K562 (cell line): Measurements from ENCODE around the gene CDC6. TPM values are rescaled to one million over a fixed set of nuclear protein-coding genes. Genes with fewer than 3 reads are reported as not detected.

Source experiments
- ATAC-seq: fragments of 200-7000 bp; cut with Tn5 transposase; 3 replicates; pipeline ENCODE4 v1.9.1; 2020; ENCODE audit warnings: moderate library complexity
- BruUV-seq: library from RNA; stranded (reverse); fragments of 400-500 nt; replicated peaks from 2 replicates; lab custom pipeline; 2021; lab: Mats Ljungman, UMichigan
- CTCF ChIA-PET: fragments of 300-600 bp; formaldehyde crosslinking; extraction: SDS; loops from one replicate; lab custom pipeline; 2021; ENCODE audit warnings: low intra/inter-chr PET ratio; lab: Yijun Ruan, JAX
- POLR2A ChIA-PET: fragments of 300-600, 350-650 bp; sonication (Branson Sonifier 250); formaldehyde crosslinking; extraction: SDS; loops from one replicate; lab custom pipeline; 2021; ENCODE audit warnings: antibody characterized with exemption, inconsistent platforms; lab: Yijun Ruan, JAX
- DNase-seq, 4 experiments: peaks; one replicate each; pipeline versions ENCODE4 v3.0.0 to v3.0.0-alpha.2; 2011 to 2018; ENCODE audit warnings: low spot score in 3 of 4, mixed read lengths in 3 of 4; ENCODE audit errors: extremely low read depth in 1 of 4
- FAIRE-seq: peaks from 2 replicates; lab custom pipeline; 2011; peaks lifted over from hg19 to GRCh38; lab: Jason Lieb, UNC
- H2AFZ ChIP-seq: 2 replicates; pipeline ENCODE4 v1.6.0; 2011; ENCODE audit warnings: low read depth, low read length, control low read depth, inconsistent platforms
- H3K27ac ChIP-seq: fragments of 200-600 bp; 3 replicates; pipeline ENCODE4 v1.8.0; 2011; ENCODE audit warnings: low read depth, mild to moderate bottlenecking, control low read depth, inconsistent platforms, low read length, moderate library complexity, mixed read lengths; ENCODE audit errors: extremely low read depth
- H3K27me3 ChIP-seq, 2 experiments: fragments of 300-600 bp in 1 of 2; 2 replicates in 1 of 2; 3 replicates in 1 of 2; pipeline versions ENCODE4 v1.6.0 to v1.8.0; 2011; ENCODE audit warnings: inconsistent platforms in 2 of 2, low read length in 2 of 2, mild to moderate bottlenecking in 1 of 2, mixed read lengths in 1 of 2, moderate library complexity in 1 of 2; ENCODE audit not compliant: control insufficient read depth in 2 of 2, insufficient read depth in 2 of 2
- H3K36me3 ChIP-seq: fragments of 300-600 bp; 3 replicates; pipeline ENCODE4 v1.8.0; 2011; ENCODE audit warnings: mild to moderate bottlenecking, low read length, inconsistent platforms; ENCODE audit not compliant: control insufficient read depth, insufficient read depth
- H3K4me1 ChIP-seq, 2 experiments: fragments of 200-600 bp in 1 of 2; replicated peaks in 1 of 2; 2 replicates in 1 of 2; 3 replicates in 1 of 2; pipeline versions ENCODE4 v1.5.1 to v1.8.0; 2011; ENCODE audit warnings: inconsistent platforms in 2 of 2, low read length in 2 of 2, mild to moderate bottlenecking in 1 of 2, mixed read lengths in 1 of 2, moderate library complexity in 1 of 2; ENCODE audit not compliant: control insufficient read depth in 2 of 2, insufficient read depth in 2 of 2
- H3K4me2 ChIP-seq: 2 replicates; pipeline ENCODE4 v1.6.1; 2011; ENCODE audit warnings: low read length, control low read depth, inconsistent platforms, mixed read lengths; ENCODE audit not compliant: insufficient read depth
- H3K4me3 ChIP-seq: fragments of 200-600 bp; sonication (generic), shearing (Covaris generic); 2 replicates; pipeline ENCODE4 v1.5.1; 2016; ENCODE audit warnings: control low read depth, inconsistent platforms
- H3K79me2 ChIP-seq: fragments of 200-600 bp; 3 replicates; pipeline ENCODE4 v1.8.0; 2011; ENCODE audit warnings: low read length, inconsistent platforms; ENCODE audit not compliant: control insufficient read depth, insufficient read depth
- H3K9ac ChIP-seq, 2 experiments: 2 replicates each; pipeline versions ENCODE4 v1.6.0 to v1.6.1; 2011; ENCODE audit warnings: low read depth in 2 of 2, low read length in 2 of 2, control low read depth in 1 of 2, inconsistent platforms in 1 of 2, mild to moderate bottlenecking in 1 of 2, mixed read lengths in 1 of 2; ENCODE audit not compliant: insufficient read depth in 1 of 2
- H3K9me1 ChIP-seq: one replicate; pipeline ENCODE4 v1.6.0; 2011; ENCODE audit warnings: inconsistent platforms, mild to moderate bottlenecking, low read length, moderate library complexity; ENCODE audit not compliant: control insufficient read depth, insufficient read depth
- H3K9me3 ChIP-seq: replicated peaks from 2 replicates; pipeline ENCODE4 v1.5.1; 2011; ENCODE audit warnings: low read depth, low read length, inconsistent platforms; ENCODE audit not compliant: control insufficient read depth, insufficient read depth
- H4K20me1 ChIP-seq: replicated peaks from 2 replicates; pipeline ENCODE4 v1.6.1; 2011; ENCODE audit warnings: low read length, inconsistent platforms, mixed read lengths; ENCODE audit not compliant: control insufficient read depth, insufficient read depth
- CAMTA2 ChIP-seq: fragments of 250-450 bp; sonication (Bioruptor Pico); conservative IDR thresholded peaks from 2 replicates; pipeline ENCODE4 v1.5.1; 2022
- CCNT2 ChIP-seq: IDR thresholded peaks from 2 replicates; pipeline ENCODE4 v1.6.1; 2011; ENCODE audit warnings: borderline replicate concordance, low read depth, mild to moderate bottlenecking, moderate library complexity, mixed read lengths, low read length; ENCODE audit not compliant: insufficient read length; ENCODE audit errors: extremely low read depth
- FIP1L1 ChIP-seq: fragments of 200-400 bp; formaldehyde crosslinking; IDR thresholded peaks from 2 replicates; pipeline ENCODE4 v1.6.1; 2018; ENCODE audit warnings: mild to moderate bottlenecking, low read depth, low read length; ENCODE audit not compliant: poor library complexity, severe bottlenecking
- MTA2 ChIP-seq: fragments of 450-650 bp; IDR thresholded peaks from 2 replicates; pipeline ENCODE4 v1.6.1; 2016; ENCODE audit warnings: low read depth
- NCOR1 ChIP-seq: fragments of 450-650 bp; IDR thresholded peaks from 2 replicates; pipeline ENCODE4 v1.6.1; 2016; ENCODE audit warnings: mild to moderate bottlenecking, moderate library complexity
- RBFOX2 ChIP-seq: fragments of 200-400 bp; formaldehyde crosslinking; IDR thresholded peaks from 2 replicates; pipeline ENCODE4 v1.6.1; 2017; ENCODE audit warnings: low read depth, mild to moderate bottlenecking, low read length, moderate library complexity
- SRSF9 ChIP-seq: fragments of 200-400 bp; formaldehyde crosslinking; IDR thresholded peaks from 2 replicates; pipeline ENCODE4 v1.6.1; 2017; ENCODE audit warnings: low read depth, low read length, borderline replicate concordance
- ZNF12 ChIP-seq: sonication (generic); formaldehyde crosslinking; IDR thresholded peaks from 2 replicates; pipeline ENCODE4 v1.4.0; 2020; ENCODE audit warnings: mild to moderate bottlenecking, missing genetic modification reagents
- WGBS: fragments of 100-300 bp; shearing (Covaris generic); methylation state at CpG from one replicate; pipeline ENCODE4 v1.1.6; 2016; ENCODE audit warnings: low coverage, mixed read lengths; ENCODE audit not compliant: insufficient coverage; ENCODE audit errors: missing lambda C conversion rate; 5-methylcytosine and 5-hydroxymethylcytosine counted together
- in situ Hi-C: fragments of 300-500 bp; cut with MboI; formaldehyde crosslinking; loops from 4 replicates; pipeline ENCODE4 v1.15.0; 2018; ENCODE audit warnings: inconsistent platforms, mixed read lengths
- intact Hi-C: fragments of 100-400 bp; cut with micrococcal nuclease; formaldehyde crosslinking; loops from 2 replicates; pipeline ENCODE4 v1.14.2; 2022
- polyA plus RNA-seq, 8 experiments: library from polyadenylated mRNA; depleted of rRNA in 4 of 8; stranded (reverse) in 5 of 8; unstranded in 3 of 8; fragments of >200 nt; fragmentation: Nextera tagmentation in 2 of 8; fragmentation: Illumina TruSeq in 1 of 8; extraction: Ambion mirVana in 2 of 8; extraction: Trizol in 1 of 8; gene quantifications; 2 replicates each; pipeline versions ENCODE4 v1.2.1 to v1.2.3, GENCODE V29; 2011 to 2014; ENCODE audit warnings: inconsistent platforms in 1 of 8, missing spikeins in 1 of 8
- total RNA-seq, 7 experiments: library from RNA; depleted of rRNA in 6 of 7; stranded (reverse); fragments of >200 nt in 6 of 7; fragmentation: Illumina TruSeq in 2 of 7; extraction: Trizol in 2 of 7; gene quantifications; 2 replicates each; pipeline versions ENCODE4 v1.2.1 to v1.2.3, GENCODE V29; 2011 to 2021; ENCODE audit warnings: low replicate concordance in 1 of 7
- TF ChIP-seq, protein P1 (sequence below): fragments of 250-450 bp; sonication (Bioruptor Pico); IDR thresholded peaks from 2 replicates; pipeline ENCODE4 v1.5.0; 2020; ENCODE audit warnings: mild to moderate bottlenecking
- TF ChIP-seq, protein P2 (sequence below), 2 experiments: fragments of 450-650 bp in 1 of 2; sonication (generic) in 1 of 2; formaldehyde crosslinking; conservative IDR thresholded peaks; 2 replicates each; pipeline versions ENCODE4 v1.4.0 to v1.8.1; 2020 to 2022; ENCODE audit warnings: mild to moderate bottlenecking in 1 of 2, missing genetic modification reagents in 1 of 2

Gene CDC6
- total and polyA plus RNA-seq, 9 of the 15 experiments (the other 6 are each of a cell fraction or from before 2014, with no cell fraction given) = 29.6 to 141 (median 106) TPM

DNA sequence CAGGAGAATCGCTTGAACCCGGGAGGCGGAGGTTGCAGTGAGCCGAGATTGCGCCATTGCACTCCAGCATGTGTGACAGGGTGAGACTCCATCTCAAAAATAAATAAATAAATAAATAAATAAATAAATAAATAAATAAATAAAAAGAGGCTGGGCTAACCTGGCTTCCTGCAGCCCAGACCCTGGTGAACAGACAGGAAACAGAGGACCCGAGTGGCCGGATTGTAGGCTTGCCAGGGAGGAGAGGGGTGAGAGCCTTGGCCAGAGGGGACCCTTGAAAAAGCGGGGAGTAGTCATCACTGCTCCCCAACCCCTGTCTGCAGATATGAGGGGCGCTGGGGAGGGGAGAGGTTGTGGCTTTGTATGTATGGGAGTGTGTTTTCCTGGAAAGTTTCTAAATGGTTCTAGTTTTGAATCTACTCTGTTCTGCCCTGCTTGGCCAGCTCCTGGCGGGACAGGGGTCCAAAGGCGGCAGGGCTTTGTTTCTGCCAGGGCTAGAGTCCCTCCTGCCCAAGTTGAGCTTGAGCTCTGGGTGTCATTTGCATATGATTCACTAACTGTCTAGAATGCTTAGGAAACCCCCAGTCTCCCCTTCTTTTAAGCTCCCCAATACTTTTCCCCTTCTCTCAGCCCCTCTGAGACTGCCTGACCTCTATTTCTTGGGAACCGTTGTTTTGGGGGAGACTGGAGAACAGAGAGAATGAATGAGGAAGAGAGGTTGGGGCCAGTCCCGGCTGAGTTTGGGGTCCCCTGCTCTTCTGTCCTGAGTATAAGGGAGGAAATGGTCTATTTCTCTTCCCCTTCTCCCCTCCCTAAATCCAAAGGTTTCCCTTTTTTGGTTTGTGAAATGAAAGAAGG lies 37.7 kb downstream of the CDC6 start:
- H3K4me2 ChIP-seq = no peak overlapping the region
- no peak for DNase-seq
- peaks cover 37 to 63% of the 10 kb centered on the region in 2 experiments for H3K4me1 ChIP-seq
- H3K9me3 ChIP-seq = no peaks in the 10 kb centered on the region
- H3K36me3 ChIP-seq = peaks cover under 1% of the 10 kb centered on the region; the same call in 1 of the 3 replicates
- FAIRE-seq = no peak
- H3K9me1 ChIP-seq = peaks cover 6% of the 10 kb centered on the region
- H4K20me1 ChIP-seq = peaks cover 10% of the 10 kb centered on the region
- H3K9ac ChIP-seq = peak overlapping the region in 1 of 2 experiments; percentile 50; a peak in 1 of 4 replicates
- in situ Hi-C loops = no loop called here
- intact Hi-C loops = no loop called here
- H3K4me3 ChIP-seq = no peak overlapping the region
- TF ChIP-seq SRSF9 = no peak
- TF ChIP-seq, protein P1, sequence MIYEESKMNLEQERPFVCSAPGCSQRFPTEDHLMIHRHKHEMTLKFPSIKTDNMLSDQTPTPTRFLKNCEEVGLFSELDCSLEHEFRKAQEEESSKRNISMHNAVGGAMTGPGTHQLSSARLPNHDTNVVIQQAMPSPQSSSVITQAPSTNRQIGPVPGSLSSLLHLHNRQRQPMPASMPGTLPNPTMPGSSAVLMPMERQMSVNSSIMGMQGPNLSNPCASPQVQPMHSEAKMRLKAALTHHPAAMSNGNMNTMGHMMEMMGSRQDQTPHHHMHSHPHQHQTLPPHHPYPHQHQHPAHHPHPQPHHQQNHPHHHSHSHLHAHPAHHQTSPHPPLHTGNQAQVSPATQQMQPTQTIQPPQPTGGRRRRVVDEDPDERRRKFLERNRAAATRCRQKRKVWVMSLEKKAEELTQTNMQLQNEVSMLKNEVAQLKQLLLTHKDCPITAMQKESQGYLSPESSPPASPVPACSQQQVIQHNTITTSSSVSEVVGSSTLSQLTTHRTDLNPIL = no peak
- TF ChIP-seq FIP1L1 = no peak
- no peak for TF ChIP-seq CAMTA2 (CRISPR knock-in tag)
- TF ChIP-seq CCNT2 = no peak
- TF ChIP-seq MTA2 = no peak
- TF ChIP-seq, protein P2, sequence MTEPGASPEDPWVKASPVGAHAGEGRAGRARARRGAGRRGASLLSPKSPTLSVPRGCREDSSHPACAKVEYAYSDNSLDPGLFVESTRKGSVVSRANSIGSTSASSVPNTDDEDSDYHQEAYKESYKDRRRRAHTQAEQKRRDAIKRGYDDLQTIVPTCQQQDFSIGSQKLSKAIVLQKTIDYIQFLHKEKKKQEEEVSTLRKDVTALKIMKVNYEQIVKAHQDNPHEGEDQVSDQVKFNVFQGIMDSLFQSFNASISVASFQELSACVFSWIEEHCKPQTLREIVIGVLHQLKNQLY (CRISPR knock-in tag; conservative IDR thresholded peaks at IDR 0.05) = no peak
- no peak for TF ChIP-seq ZNF12 (CRISPR knock-in tag)
- TF ChIP-seq RBFOX2 = no peak
- no peak for TF ChIP-seq NCOR1
- TF ChIP-seq, all 486 proteins: peak for 0
- Histone ChIP-seq H3K27ac (no peak overlapping the region), H3K79me2 (peaks cover 87% of the 10 kb centered on the region), H3K27me3 (no peaks in the 10 kb centered on the region), H2AFZ (no peak overlapping the region)
- POLR2A ChIA-PET = interaction anchor here (0.6 to 1.3 kb wide), 4 partner anchors 14 to 637 kb away, joined by 3 to 6 read pairs (median 4); no protein-coding TSS in a partner anchor
- ATAC-seq = no peak
- CTCF ChIA-PET = no interaction called here
- no TSS peak for BruUV-seq
- WGBS = 74% methylated on average over 11 of the region's 13 CpGs
